Stimulated activated CD4-positive, alpha-beta T cell treated with anti-CD3 and anti-CD28 coated beads, Interleukin-4, amount 100 ng/mL, for 48 hours (primary cell): ENCODE measurements around the gene GOLGA1.
"Not testable (repeated sequence)": the region's sequence is repeated elsewhere in the genome, so short reads cannot be mapped to it uniquely, and the experiment has no call there.

ENCODE experiments used
- DNase-seq, 2 donors: peaks; one replicate each; pipeline ENCODE4 v3.0.0-alpha.2; 2020; ENCODE audit warnings: low read depth in 2 of 2

Gene GOLGA1, protein sequence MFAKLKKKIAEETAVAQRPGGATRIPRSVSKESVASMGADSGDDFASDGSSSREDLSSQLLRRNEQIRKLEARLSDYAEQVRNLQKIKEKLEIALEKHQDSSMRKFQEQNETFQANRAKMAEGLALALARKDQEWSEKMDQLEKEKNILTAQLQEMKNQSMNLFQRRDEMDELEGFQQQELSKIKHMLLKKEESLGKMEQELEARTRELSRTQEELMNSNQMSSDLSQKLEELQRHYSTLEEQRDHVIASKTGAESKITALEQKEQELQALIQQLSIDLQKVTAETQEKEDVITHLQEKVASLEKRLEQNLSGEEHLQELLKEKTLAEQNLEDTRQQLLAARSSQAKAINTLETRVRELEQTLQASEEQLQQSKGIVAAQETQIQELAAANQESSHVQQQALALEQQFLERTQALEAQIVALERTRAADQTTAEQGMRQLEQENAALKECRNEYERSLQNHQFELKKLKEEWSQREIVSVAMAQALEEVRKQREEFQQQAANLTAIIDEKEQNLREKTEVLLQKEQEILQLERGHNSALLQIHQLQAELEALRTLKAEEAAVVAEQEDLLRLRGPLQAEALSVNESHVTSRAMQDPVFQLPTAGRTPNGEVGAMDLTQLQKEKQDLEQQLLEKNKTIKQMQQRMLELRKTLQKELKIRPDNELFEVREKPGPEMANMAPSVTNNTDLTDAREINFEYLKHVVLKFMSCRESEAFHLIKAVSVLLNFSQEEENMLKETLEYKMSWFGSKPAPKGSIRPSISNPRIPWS

DNA sequence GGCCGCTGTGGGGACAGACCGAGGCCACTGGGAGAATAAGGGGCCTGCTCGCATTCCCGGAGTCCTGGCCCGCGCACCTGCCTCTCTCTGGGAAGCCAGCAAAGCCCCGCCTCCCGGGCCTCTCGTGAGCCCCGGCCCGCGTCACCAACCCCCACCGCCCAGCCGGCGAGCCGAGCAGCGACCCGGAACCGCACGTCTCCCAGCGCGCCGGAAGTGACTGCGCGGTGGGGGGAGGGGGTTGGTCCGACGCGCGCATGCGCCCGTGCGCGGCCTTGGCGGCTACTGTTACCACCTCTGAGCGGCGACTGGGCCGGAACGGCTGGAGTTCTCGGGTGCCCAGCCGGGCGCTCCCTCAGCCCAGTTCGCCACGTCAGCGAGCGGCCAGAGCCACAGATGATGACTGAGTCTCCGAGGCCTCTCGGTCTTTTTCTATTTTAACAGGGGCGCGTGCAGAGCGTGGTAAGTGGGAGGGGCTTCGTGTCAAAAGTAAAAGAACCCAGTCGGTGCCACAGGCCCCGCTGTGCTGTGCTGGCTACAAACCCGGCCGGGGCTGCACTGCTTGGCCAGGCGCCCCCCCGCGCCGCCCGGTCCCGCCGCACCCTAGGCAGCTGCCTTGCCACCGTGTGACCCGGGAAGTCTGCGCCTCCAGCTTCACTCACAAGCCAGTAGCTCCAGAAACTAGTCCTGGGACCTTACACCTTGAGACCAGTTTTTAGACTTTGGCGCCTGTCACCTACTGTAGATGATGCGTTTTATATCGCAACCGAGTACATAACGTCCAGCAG, at the start of gene GOLGA1:
Gene GOLGA1, minus strand, starts transcription at position 190 of the 785 bp plus-strand sequence. CDS start 2,372 bp downstream, outside the sequence.
- peak; percentile 83 to 89 for DNase-seq

DNA sequence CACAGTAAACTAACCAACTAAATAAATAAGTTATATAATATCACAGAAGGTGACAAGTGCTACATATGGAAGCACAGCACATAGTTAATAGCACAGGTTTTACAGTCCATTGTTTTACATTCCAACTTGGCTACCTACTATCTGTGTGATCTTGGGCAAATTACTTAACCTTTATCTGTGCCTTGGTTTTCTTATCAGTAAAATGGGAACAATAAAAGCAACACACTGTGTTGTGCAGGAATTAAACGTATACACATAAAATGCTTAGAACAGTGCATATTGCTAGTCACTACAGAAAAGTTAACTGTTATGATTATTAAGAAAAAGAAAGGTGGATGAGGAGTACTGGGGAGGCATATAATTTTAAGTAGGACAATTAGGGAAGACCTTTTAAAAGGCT, 42.8 kb upstream of the GOLGA1 start:
- no peak for DNase-seq

DNA sequence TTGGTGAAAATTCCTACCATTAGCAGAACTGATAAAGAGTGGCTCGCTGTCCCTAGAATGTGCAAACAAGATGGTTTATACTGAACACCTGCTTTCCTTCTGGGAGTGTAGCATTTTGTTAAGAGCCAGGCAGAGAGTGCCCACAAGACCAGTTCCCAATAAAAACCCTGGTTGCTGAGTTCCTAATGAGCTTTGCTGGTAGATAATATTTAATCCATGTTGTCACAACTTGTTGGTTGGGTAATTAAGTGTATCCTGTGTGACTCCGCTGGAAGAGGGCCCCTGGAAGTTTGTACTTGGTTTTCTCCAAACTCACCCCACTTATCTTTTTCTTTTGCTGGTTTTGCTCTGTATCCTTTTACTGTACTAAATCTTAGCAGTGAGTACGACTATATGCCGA, 39.5 kb upstream of the GOLGA1 start:
- DNase-seq, result no peak

DNA sequence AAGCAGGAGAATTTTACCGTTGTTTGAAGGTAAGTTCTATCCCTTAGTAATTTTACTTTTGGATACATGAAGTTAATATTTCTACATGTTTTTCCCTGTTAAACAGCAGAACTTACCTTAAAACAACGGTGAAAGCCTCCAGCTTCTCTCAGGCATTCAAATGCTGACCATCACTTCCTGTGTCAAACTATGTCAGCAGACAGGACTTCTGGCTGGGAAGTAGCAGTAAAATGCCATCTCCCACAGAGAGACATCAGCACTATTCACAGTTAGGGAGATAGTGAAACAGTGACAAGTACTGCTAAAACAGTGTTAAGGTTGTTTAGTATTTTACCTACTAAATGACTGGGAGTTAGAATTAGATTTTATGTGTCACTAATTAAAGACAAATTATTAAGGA, 34.2 kb upstream of the GOLGA1 start:
- no peak for DNase-seq

DNA sequence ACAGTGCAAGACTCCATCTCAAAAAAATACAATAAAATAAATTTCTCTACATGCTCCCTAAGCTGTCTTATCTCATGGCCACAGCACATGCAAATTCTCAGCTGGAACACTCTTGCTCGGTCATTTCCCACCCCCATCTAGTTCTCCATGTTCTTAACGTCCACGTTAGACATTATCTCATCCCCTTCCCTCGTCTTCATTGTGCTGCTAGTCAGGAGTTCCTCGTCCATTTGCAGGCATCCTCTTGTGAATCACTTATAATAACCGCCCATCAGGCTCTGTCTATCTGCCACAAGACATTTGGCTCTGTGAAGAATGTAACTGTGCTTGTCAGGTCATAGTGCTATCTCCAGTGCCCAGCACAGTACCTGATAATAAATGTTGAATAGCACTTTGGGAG, 32.9 kb upstream of the GOLGA1 start:
- no peak for DNase-seq

DNA sequence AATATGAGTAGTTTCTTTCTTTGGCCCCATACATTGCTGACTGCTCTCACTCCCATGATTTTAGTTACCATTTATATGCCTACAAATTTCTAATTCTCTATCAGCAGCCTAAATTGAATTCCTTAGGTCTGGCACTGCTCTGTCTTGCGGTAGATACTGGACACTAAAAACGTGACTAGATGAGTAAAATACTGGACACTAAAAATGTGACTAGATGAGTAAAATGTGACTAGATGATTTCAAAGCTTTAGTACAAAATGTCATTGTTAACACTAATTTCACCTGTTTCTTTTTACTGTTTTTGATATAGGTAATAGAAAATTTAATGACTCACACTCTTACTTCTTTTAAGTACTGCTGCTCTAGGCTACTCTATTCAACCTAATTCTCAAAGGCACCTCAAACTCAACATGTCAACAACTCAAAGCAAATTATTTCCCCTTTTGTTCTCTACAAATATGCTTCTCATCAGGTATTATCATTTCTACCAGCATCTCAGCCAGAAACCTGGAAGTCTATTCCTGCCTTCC, 31.4 kb upstream of the GOLGA1 start:
- no peak for DNase-seq

DNA sequence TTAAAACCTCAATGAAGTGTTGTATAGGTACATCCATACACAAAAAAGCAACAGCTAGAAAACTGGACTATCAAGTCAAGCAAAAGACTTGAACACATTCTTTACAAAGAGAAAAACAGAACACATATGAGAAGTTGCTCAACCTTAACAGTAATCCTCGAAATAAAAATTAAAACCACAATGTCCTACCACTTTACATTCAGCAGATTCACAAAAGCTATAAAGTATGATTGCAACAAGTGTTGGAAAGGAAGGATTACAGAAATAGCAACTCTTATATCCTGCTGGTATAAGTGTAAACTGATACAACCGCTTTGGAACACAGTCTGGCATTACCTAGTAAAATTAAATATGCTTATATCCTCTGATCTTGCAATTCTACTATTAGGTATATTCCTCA, 28.5 kb upstream of the GOLGA1 start:
- DNase-seq, result no peak

DNA sequence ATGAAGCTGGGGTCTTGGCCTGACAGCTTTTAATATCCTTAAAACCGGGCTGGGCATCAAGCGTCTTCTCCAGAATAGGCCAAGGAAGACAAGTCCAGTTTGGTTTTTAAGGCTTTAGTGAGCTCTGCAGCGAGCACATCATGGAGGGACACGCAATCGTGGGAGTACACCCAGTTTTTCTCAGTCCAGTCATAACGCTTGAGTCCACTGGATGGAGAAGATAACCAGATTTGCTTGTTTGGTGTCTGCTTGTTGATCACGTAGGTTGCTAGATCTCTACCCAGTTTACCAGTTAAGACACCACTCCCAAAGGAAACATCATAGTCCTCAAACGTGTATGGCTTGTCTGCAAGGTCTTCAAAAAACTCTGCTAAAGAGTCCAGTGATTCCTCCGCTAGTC, 27.4 kb upstream of the GOLGA1 start:
- no peak for DNase-seq

DNA sequence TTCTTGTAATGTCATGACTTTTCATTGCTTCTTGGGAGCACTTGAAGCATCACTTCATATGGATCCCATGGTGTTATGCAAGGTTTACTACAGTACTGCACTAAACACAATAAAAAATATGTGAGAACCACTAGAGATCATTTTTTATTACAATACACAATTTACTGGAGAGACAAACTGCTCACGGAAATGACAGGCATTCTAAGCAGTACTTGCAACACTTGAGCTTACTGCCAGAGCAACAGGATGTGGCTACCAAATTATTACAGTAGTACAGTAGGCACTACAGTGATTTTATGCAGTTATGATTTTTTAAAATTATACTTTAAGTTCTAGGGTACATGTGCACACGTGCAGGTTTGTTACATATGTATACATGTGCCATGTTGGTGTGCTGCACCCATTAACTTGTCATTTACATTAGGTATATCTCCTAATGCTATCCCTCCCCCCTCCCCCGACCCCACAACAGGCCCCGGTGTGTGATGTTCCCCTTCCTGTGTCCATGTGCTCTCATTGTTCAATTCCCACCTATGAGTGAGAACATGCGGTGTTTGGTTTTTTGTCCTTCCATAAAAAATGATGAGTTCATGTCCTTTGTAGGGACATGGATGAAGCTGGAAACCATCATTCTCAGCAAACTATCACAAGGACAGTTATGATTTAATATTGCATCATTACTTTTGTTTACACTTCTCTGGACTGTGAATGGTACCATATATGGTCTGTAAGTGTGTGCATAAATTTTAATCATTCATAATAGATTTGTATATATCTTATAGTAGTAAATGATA, 25.1 kb upstream of the GOLGA1 start:
- DNase-seq, result not testable (repeated sequence)

DNA sequence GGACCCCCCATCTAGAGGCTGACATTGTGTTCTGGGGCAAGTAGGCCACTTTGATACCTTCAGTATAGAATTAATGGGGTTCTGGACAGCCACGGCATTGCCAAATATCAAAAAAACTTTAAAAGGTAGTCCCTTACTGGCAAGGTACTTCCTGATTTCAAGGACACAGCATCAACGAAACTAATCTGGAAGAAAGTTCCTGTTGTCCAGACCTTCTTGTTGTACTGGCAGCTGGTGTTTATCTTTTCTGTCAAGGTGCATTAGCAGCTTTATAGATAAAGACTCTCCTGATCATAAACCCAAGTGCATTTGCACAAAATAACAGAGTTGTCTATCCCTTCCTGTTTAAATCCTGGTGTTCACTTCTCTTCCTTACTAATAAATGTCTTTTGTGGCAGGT, 23.7 kb upstream of the GOLGA1 start:
- no peak for DNase-seq

DNA sequence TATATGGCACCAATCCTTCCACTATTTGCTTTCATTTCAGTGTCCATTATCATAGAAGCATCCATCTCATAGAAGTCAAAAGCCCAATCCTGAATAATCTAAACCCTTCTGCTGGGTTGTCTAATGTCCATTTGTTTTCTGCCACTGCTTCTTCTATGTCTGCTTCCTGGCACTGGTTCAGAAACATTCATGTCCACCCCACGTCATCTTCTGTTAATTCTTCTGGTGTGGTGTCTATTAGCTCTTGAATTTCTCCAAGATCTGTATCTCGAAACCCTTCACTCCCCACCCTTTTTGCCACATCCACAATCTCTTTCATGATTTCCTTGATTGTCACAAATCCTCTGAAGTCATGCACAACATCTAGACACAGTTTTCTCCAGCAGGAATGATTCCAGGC, 23.2 kb upstream of the GOLGA1 start:
- DNase-seq, result no peak

DNA sequence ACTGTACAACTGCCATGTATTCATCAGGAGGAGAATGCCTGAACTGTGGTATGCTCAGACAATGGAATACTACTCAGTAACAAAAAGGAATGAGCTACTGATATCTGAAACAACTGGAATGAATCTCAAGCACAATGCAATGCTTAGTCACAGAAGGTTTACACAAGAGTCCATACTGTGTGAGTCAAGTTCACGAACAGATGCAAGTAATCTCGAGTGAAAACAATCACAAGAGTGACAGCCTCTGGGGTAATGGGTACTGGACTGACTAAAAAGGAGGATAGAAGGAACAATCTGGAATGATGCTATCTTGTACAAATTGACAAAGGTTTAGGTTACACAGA, 19.5 kb upstream of the GOLGA1 start:
- DNase-seq, result no peak

DNA sequence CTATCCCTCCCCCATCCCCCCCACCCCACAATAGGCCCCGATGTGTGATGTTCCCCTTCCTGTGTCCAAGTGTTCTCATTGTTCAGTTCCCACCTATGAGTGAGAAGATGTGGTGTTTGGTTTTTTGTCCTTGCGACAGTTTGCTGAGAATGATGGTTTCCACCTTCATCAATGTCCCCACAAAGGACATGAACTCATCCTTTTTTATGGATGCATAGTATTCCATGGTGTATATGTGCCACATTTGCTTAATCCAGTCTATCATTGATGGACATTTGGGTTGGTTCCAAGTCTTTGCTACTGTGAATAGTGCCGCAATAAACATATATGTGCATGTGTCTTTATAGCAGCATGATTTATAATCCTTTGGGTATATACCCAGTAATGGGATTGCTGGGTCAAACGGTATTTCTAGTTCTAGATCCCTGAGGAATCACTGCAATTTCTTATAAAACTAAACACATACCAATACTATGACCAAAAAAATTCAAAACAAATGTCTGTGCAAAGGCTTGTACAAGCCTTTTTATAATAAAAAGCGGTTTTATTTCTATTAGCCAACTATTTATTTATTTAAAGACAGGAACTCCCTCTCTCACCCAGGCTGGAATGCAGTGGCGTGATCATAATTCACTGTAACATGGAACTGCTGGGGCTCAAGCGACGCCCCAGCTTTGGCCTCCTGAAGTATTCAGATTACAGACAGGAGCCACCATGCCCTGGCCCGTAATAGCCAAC, 19.0 kb upstream of the GOLGA1 start:
- not testable (repeated sequence) for DNase-seq

DNA sequence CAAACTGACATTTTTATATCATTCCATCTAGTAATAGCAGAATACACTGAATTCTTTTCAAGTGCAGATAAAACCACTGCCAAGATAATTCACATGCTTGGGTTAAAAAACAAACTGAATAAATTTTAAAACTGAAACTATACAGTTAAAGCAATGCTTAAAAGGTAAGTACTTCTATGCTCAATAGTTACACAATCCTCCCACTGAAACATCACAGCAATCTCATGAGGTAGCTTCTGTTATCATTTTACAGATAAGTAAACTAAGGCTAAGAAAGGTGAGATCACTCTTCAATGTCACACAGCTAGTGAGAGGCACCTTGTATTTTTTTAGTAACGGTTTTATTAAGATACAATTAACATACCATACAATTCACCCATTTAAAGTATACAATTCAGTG, 13.4 kb upstream of the GOLGA1 start:
- DNase-seq, result no peak

DNA sequence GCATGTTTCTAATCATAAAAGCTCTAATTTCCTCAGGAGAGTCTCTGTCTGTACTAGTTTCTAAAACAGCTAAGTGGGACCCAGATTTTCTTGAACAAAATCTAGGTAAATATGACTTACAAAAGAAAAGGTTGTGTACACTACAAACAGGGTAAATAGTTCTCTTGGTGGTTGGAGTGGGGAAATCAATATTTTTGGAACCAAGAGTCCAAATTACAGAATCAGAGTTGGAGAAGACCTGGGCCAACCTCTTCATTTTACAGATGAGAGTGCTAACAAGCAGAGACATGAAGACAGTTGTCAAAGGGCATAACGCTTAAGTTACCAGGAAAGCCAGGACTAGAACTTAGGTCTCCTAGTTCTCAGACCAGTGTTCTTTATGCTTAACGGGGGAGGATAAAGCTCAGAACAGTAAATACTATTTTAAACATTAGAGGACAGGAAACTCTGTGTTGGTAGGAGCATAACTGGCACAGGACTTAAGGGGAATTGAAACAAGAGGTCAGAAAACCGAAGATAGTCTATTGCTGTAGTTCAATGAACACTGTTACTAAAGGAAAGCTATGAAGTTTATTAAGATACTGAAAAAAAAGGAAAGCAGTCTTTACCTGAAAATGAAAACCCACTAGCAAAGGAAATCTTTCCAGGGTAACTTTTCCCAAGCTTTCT, 9.3 kb upstream of the GOLGA1 start:
- DNase-seq, result no peak

DNA sequence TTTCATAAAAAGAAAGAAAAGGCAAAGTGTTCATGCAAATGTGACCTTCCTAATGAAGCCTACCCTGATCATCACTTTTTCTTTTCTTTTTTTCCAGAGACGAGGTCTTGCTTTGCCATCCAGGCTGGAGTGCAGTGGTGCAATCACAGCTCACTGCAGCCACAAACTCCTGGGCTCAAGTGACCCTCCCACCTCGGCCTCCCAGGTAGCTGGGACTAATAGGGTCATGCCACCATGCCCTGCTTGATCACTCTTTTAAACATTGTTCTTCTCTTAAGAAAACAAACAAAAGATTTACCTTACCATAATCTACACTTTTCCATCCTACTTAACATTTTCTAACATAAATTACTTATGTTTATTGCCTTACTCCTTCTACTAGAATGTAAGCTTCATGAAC, 8.5 kb upstream of the GOLGA1 start:
- DNase-seq, result no peak

DNA sequence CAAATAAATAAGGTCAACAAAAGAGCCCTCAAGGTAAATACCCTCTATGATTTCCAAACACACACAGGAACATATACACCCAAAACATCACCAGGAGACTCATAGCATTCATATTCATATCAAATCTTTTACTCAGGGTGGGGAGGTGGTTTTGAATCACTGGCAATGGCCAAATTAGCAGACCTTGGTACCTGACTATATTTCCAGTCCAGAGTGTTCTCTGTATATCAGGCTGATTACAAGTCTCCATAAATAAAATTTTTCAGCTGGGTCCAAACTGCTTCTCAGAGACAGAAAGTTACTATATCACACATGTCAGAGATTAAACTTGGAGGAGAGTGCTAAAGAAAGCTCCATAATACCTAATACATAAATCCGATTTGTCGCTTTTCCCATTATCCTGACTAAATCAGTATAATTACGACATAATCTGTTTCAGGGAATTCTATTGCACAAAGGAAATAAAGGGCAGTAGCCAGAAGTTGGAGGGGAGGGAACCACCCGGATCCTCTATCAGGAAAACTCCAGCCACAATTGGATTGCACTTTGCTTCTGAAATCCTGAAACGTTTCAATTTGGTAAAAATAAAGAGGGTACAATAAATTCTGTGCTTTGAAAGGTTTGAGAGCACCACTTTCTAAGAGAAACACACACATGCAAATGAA, 7.0 kb upstream of the GOLGA1 start:
- no peak for DNase-seq

DNA sequence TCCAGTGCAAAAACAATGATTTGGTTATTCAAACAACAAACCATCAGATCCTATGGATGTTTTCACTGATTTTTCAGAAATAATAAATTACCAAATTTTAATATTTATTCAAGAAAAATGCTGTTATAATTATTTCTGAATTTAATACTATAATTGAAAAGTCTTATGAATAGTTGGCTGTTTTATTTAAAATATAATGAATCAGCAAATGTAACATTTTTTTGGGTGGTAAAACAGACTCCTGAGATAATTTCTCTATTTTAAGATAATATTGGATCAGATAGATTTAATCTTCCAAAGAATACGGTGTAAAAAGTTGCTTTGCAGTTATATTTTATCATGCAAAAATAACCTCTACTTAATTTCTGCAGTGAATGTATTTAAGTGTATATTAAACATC, 5.3 kb upstream of the GOLGA1 start:
- no peak for DNase-seq

DNA sequence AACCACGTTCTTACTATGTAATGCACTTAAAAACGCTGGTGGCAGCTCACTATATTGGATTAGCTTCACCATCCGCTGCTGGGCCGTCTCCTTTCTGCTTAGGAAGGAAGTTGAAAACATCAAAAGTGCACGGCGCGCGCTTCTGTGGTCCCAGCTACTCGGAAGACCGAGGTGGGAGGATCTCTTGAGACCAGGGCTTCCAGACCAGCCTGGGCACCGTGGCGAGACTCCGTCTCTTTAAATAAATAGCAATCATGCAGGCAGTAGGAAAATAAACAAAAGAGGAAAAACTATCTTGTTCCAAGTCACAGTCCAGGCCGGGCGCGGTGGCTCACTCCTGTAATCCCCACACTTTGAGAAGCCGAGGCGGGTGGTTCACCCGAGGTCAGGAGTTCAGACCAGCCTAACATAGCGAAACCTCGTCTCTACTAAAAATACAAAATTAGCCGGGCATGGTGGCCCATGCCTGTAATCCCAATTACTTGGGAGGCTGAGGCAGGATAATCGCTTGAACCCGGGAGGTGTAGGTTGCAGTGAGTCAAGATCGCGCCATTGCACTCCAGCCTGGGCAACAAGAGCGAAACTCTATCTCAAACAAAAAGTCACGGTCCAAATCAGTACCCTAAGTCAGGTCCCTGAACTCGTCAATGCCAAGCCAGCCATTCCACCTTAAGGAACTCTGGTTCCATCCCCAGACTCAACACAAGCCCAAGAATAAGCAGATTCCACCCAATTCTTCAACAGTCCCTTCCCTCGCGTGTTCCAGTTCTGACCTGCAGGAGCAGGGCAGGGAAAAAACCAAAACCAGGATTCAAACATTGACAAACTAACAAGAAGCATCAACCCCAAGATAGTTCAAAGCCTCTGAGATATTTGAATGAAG, 1.0 kb upstream of the GOLGA1 start:
- DNase-seq, result peak; percentile 54 to 56
